Epithelial cell of esophagus (primary cell): ENCODE data around the gene FSTL1.
A peak's percentile ranks its signal among the peaks of the same experiment; 100 is the strongest.

ENCODE experiments used
- DNase-seq: peaks from one replicate; pipeline ENCODE4 v3.0.0; 2010; ENCODE audit warnings: low read depth
- H3K4me3 ChIP-seq: 2 replicates; pipeline ENCODE4 v1.5.1; 2011; ENCODE audit warnings: mild to moderate bottlenecking, low read length, control low read depth
- TF ChIP-seq, protein P1 (sequence below): IDR thresholded peaks from 2 replicates; pipeline ENCODE4 v1.5.1; 2011; ENCODE audit warnings: low read depth, mild to moderate bottlenecking, low read length, control low read depth, inconsistent platforms; ENCODE audit not compliant: insufficient read depth; ENCODE audit errors: missing control alignments

FSTL1 gene

DNA sequence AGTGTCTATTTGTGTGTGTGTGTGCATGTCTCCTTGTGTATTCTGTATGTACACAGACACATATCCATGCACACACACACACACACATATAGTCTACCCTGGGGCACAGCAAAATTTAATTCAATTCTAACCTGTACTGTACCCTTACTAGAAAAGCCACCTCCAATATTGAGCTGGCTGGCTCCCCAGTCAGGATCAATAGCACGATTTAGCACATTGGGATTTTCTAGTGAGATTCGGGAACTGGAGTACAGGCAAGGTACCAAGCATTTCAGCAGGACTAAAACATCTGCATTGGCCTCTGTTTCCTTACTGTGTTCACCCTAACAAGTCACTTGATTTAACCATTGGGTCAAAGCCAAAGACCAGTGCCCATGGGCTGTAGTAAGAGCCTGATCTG, 13.2 kb downstream of the FSTL1 start:
- TF ChIP-seq, protein P1, sequence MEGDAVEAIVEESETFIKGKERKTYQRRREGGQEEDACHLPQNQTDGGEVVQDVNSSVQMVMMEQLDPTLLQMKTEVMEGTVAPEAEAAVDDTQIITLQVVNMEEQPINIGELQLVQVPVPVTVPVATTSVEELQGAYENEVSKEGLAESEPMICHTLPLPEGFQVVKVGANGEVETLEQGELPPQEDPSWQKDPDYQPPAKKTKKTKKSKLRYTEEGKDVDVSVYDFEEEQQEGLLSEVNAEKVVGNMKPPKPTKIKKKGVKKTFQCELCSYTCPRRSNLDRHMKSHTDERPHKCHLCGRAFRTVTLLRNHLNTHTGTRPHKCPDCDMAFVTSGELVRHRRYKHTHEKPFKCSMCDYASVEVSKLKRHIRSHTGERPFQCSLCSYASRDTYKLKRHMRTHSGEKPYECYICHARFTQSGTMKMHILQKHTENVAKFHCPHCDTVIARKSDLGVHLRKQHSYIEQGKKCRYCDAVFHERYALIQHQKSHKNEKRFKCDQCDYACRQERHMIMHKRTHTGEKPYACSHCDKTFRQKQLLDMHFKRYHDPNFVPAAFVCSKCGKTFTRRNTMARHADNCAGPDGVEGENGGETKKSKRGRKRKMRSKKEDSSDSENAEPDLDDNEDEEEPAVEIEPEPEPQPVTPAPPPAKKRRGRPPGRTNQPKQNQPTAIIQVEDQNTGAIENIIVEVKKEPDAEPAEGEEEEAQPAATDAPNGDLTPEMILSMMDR = no peak
- H3K4me3 ChIP-seq = no peak overlapping the region
- DNase-seq = no peak

DNA sequence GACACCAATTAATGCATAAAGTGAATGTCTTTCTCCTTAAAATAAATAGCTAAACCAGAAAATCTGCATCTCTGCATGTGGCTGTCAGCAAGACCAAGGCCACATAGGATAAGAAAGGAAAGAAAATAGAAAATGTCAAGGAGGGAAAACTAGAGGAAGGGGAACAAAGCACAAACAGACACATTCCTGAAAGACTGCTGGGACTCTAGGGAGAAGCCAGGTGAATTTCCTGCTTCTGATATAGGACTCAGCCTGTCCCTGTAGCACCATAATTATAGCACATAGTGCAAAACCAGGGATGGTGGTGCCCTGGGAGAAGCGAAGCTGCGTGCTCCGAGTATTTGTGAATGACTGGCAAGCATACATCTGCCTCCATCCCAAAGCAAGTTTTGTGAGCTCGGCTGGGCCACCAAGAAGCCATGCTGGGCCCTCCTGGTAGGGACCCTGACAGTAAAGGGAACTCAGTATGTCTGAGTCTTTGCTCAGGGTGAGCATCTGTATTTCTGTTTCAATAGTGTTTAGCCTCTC, 14.2 kb downstream of the FSTL1 start:
- H3K4me3 ChIP-seq = no peak overlapping the region
- TF ChIP-seq, protein P1 = no peak

DNA sequence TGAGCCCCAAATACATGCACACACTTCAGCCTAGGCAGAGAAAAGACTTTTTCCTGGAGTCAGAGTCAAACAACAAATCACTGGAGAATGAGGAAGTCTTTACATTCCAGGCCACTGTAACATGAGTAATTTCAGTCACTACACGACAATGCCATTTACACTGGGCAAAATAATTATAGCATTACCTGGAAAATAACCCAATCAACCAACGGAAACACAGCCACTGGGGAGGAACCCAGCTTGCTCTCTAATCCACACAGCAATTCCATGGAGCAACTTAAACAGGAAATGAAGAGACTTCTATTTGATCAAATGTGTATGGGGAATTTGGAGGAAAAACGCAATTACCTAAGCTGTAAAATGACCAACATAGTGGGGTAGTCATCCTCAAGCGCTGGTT, 15.2 kb downstream of the FSTL1 start:
- peak; percentile 73 for DNase-seq
- TF ChIP-seq, protein P1 = no peak
- H3K4me3 ChIP-seq = no peak overlapping the region

More for the DNA sequence above, 14.2 kb downstream of the FSTL1 start:
- DNase-seq = no peak

DNA sequence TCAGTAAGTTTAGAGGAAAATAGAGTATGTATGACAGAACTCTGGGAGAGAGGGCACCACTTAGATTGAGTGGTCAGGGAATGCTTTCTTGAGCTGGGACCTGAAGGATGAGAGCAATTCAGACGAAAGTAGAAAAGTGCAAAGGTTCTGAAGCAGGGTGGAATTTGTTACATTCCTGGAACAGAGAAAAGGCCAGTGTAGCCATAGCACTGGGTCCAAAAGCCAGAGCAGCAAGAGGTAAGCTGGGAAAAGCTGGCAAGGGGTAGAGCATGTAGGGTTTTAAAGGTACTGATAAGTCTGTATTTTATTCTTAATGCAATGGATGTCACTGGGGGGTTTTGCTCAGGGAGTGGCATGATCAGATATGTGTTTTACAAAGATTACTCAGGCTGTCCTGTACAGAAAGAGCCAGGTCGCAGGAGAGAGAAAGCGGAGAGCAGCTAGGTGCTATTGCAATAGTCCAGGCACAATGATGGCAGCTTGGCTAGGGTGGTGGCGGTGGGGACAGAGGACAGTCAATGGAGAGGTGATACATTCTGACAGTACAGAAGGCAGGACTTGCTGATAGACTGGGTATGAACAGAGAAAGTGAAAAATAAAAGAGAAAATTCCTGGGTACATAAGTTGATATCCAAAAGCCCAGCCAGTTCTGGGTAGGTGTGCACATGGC, 17.0 kb downstream of the FSTL1 start:
- TF ChIP-seq, protein P1 = no peak
- no peak for DNase-seq
- no peak overlapping the region for H3K4me3 ChIP-seq

DNA sequence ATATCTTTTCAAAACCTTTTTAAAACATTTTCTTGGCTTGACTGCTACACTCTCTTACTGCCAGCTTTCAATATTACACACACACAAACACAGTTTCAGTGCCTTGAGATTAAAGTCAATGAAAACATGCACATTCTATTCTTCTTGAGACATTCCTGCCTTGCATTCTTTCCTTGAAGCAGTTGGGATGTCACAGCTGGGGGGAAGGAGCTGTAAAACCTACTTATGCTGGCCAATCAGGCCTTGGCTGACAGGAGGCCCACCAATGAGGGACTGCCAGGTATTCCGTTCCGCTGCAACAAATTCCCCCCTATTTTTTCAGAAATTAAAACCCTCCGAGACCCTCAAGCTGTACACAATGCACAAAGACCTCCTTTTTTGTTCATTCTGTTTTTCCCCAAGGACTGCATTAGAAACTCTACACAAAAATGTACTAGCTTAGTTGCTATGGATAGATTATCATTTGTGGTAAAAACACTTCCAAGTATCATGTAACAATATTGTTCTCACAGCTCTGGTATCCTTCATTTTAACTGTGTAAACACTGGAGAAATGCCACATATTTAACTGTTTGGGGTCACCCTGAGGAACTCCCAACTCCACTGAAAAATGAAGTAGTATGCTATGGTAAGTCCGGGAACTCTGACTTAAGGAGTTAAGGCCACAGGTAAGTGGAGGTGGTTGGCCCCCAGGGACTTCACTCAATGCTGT, 18.5 kb downstream of the FSTL1 start:
- no peak overlapping the region for H3K4me3 ChIP-seq
- TF ChIP-seq, protein P1 = no peak
- DNase-seq = no peak

DNA sequence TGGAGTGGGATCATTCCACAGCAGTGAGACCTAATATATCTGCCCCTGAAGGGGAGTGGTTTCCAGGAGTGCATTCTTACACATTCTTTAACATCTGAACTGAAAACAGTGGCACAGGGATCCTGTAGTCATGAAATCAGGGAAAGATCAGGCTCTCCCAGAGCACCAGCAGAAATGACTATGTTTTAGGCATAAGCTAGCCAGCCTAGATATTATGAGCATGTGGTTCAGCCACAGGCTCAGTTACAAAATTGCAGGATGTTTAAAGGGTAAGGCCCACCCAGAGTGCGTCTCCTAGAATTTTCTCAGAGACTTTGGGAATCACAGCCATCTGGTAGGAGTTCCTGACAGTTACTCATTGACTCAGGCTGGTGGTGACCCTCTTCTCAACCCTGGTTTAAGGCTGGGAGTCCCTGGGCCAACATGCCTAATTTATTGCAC, 20.9 kb downstream of the FSTL1 start:
- H3K4me3 ChIP-seq = no peak overlapping the region
- DNase-seq = no peak
- TF ChIP-seq, protein P1 = no peak

DNA sequence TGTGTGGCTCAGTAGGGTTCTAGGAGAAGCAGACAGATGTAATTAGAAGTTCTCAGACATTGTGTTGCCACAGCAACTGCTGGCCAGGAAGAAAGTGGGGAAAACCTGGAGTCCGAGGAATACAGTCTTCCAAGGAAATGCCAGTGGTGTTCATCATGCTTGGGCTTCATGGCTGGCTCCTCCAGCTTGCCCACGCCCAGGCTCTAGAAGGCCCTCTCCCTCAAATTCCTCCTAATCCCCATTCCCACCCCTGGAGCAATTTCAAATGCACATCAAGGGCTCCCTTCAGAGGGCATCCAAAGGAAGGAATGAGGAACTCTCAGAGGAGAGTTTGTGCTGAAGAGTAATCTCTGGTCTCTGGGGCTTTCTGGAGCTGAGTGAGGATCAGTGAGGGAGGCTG, 21.9 kb downstream of the FSTL1 start:
- TF ChIP-seq, protein P1 = no peak
- H3K4me3 ChIP-seq = no peak overlapping the region
- no peak for DNase-seq
